Activated CD8-positive, alpha-beta memory T cell treated with anti-CD3 and anti-CD28 coated beads for 48 hours (primary cell): ENCODE measurements around the gene SPIN1.

Source experiments
- DNase-seq, 3 experiments: peaks; one replicate each; pipeline ENCODE4 v3.0.0-alpha.2; 2020; ENCODE audit warnings: low read depth in 2 of 3, low spot score in 2 of 3

The SPIN1 gene

DNA sequence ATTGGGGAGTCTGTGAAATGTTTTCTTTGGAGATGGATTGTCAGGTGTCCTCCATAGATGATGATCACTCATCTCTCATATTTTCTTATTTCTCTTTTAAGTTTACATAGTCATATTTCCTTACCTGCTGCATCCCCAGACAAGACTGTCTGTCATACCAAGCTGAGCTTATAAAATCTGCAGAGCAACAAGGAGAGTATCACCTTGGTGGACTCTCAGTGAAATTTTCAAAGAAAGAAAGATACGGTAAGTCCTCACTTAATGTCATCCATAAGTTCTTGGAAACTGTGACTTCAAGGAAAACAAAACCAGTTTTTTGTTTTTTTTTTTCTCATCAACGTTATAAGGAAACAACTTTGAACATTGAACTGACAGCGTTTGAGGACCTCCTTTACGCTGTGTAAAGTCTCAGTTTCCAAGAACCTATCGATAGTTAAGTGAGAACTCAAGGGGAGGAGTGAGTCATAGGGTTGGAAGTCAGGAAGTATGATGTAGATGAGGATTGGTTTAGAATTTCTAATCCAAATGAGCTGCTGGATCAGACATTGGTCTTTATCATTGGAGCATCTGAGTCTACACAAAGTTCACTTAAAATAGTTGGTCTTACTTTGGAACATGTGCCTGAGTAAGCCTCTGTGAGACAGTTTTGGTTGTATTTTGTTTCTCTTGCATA lies 45.5 kb downstream of the SPIN1 start:
- no peak for DNase-seq

DNA sequence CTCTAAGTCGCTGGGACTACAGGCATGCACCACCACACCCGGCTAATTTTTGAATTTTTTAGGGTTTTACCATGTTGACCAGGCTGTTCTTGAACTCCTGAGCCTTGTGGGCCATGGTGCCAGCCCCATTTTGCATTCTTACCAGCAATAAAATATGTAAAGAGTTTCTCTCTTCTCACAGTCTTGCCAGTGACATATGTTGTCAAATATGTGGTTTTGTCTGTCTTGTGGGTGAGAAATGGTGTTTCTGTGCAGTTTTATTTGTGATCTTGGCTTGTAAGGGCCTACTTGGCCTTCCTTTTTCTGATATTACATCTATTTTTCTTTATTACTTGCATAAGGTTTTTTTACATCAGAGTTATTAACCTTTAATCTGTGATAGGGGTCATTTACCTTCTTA lies 47.1 kb downstream of the SPIN1 start:
- DNase-seq = no peak

GRCh38 chr9:88436379-88436778 lies 48.1 kb downstream of the SPIN1 start:
- DNase-seq = no peak

DNA sequence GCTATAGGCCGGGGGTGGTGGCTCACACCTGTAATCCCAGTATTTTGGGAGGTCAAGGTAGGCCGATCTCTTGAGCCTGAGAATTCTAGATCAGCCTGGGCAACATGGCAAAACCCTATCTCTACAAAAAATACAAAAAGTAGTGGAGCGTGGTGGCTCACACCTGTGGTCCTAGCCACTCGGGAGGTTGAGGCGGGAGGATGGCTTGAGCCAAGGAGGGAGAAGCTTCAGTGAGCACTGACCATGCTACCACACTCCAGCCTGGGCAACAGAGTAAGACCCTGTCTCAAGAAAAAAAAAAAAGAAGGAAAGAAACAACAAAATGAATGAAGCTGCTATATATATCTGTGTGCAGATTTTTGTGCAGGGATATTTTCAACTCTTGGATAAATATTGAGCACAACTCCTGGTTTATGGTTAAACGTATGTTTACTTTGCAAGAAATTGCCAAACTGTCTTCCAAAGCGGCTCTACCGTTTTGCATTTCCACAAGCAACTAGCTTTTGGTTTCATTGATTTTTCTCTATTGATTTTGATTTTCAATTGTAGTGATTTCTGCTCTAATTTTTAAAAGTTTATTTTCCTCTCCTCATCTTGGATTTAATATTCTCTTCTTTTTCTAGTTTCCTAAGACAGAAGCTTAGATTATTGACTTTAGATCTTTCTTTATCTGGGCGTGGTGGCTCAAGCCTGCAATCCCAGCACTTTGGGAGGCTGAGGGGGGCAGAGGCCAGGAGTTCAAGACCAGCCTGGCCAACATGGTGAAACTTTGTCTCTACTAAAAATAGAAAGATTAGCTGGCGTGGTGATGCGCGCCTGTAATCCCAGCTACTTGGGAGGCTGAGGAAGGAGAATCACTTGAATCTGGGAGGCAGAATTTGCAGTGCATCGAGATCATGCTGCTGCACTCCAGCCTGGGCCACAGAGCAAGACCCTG lies 49.2 kb downstream of the SPIN1 start:
- no peak for DNase-seq

GRCh38 chr9:88438811-88439210 lies 50.6 kb downstream of the SPIN1 start:
- no peak for DNase-seq

DNA sequence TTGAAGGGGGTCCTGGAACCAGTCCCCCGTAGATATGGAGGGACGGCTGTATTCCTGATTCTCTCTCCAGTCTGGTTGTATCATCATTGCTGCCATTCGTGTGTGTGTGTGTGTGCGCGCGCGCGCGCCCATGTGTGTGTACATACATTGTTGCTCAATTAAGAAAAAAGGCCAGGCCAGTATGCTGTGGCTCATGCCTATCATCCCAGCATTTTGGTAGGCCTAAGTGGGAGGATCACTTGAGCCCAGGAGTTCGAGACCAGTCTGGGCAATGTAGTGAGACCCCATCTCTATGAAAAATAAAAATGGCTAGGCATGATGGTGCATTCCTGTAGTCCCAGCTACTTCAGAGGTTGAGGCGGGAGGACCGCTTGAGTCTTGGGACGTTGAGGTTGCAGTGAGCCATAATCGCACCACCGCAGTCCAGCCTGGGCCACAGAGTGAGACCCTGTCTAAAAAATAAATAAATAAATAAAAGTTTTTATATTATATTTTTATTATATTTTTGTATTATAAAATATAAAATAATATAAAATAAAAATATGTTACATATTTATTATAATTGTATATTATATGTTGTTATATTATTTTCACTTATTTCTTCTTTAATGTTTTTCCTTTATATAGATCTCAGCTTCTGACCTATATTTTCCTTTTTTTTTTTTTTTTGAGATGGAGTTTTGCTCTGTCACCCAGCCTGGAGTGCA lies 53.2 kb downstream of the SPIN1 start:
- no peak for DNase-seq

- DNase-seq = no peak
Measured at GRCh38 chr9:88443480-88444113, 55.4 kb downstream of the SPIN1 start.

DNA sequence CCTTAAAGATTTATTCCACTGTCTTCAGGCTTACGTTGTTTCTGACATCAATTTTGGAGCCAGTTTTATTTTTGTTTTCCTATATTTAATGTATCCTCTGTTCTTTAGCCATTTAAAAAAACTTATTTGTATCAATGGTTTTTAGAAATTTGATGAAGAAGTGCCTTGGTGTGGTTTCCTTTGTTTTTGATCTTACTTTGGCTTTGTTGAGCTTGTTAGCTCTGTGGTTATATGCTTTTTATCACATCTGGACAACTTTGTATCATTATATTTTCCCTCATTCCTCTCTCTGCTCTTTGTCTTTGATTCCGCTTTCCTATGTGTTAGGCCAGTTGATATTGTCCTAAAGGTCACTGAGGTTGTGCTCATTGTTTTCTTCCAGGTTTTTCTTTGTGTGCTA lies 58.5 kb downstream of the SPIN1 start:
- DNase-seq = no peak

- no peak for DNase-seq
Measured at GRCh38 chr9:88447431-88447830, 59.2 kb downstream of the SPIN1 start.

GRCh38 chr9:88451160-88451559 lies 62.9 kb downstream of the SPIN1 start:
- no peak for DNase-seq

DNA sequence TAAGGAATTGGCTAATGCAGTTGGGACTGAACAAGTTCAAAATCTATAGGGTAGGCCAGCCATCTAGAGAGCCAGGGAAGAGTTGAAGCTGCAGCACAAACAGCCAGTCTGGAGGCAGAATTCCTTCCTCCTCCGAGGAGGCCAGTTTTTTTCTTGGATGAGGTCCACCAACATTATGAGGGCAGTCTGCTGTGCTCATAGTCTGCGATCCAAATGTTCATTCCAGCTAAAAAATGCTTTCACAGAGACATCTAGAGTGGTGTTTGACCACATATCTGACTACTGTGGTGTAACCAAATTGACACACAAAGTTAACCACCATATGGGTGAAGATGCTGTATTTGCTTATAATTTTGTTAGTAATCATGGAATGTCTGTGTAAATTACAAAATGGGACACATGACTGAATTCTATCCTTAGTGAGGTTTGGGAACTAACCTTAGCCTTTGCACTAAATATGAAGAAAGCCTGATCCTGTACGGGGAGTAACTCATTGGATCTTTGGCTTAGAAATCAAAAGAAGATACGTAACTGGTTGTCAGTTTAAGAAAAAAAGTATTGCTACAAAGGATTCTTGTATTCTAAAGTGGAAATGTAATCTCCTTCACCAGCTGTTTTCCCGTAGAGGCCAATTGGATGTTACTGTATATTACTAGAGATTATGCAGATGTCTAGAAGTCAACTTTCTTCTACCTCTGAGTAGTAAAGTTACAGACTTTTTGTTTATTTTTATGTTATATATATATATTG lies 70.6 kb downstream of the SPIN1 start:
- DNase-seq = no peak

- no peak for DNase-seq
Measured at GRCh38 chr9:88460587-88461332, 72.5 kb downstream of the SPIN1 start.

DNA sequence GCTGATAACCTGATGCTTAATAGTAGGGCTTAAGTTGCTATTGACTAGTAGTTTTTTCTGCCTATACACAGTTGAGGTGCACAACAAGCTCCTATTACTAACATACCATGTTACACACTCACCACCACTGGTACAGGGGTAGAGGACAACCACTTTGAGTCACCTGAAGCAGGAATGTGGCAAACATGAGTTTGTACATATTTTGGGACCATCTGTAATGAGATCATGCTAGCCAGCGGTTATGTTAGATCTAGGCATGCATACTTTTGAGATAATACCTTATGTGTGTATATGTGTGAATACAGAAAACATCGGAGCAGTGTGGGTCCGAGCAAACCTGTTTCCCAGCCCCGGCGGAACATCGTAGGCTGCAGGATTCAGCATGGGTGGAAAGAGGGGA lies 73.9 kb downstream of the SPIN1 start:
- DNase-seq = no peak

DNA sequence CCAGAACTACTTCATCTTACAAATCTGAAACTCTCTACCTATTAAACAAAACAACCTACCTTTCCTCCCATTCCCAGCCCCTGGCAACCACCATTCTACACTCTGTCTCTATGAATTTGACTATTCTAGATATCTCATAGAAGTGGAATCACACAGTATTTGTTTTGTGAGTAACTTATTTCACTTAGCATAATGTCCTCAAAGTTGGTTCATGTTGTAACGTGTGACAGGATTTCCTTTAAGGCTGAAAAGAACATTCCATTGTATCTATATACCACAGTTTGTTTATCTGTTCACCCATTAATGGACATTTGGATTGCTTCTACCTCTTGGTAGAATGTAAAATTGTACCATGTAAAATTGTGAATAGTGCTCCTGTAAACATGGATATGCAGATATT lies 76.6 kb downstream of the SPIN1 start:
- DNase-seq = no peak

- no peak for DNase-seq
Measured at GRCh38 chr9:88468226-88468625, 80.0 kb downstream of the SPIN1 start.

DNA sequence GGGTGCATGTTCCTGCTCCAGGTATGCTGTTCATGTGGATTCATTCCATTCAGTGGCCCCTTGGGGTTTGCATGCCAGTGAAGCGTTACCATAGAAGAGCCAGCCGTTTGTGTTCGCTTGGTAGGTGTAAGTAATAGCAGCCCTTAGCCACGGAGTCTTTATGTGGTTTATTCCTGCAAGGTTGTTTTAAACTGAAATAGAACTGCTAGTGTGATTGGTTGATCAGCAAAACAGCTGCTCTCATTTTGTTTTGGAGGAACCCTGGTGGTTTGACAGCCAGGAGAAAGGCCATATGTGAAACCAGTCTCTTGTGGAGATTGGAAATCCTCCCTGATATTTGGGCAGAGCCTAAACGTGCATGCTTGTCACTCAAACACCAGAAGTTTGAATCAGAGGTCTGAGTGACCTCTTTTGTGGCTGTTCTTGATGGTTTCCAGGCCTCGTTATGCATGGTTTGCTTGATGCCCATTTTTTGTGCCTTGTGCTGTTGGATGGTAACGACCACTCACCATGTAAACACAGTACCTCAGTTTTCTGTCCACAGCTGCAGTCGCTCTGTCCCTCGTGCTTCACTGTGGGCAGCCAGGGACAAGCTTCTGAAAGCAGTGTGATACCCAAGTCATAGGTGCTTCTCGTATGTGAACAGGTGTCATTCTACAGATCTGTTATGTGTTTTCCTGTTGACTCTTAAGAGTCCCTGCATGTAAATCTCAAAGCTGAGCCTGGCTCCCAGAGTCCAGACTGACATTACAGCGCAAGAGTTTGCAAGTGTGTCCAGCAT lies 88.4 kb downstream of the SPIN1 start:
- no peak for DNase-seq

GRCh38 chr9:88477300-88477751 lies 89.1 kb downstream of the SPIN1 start:
- DNase-seq = no peak

GRCh38 chr9:88478246-88478645 lies 90.0 kb downstream of the SPIN1 start:
- DNase-seq = no peak

DNA sequence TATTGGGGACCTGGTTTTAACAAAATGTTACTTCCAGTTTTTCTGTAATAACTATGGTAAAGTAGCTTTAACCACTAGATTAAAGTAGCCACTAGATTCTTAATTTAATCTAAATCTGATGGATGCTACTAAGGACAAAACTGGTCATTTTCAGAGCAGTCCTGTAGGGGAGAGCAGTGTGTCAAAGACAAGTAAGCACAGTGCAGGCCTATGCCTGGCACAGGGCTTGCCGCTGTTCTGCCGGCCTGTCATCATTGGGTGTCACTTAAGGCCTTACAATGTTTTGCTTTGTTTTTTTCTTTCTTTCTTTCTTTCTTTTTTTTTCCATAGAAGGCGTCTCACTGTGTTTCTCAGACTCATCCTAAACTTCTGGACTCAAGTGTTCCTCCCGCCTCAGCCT lies 93.7 kb downstream of the SPIN1 start:
- no peak for DNase-seq
